PC-9 (cell line): ENCODE data around the gene ZNF506.
"Not testable (repeated sequence)": the region's sequence is repeated elsewhere in the genome, so short reads cannot be mapped to it uniquely, and the experiment has no call there.

Experiments used
- EZH2 ChIP-seq: fragments of 200-600 bp; sonication (generic); IDR thresholded peaks from 2 replicates; pipeline ENCODE4 v1.8.0; 2017; ENCODE audit warnings: antibody characterized with exemption, low read depth
- TF ChIP-seq, protein P1 (sequence below): fragments of 200-600 bp; sonication (generic); conservative IDR thresholded peaks from 2 replicates; pipeline ENCODE4 v1.6.1; 2017; ENCODE audit warnings: mixed run types, antibody characterized with exemption, mild to moderate bottlenecking, moderate library complexity

DNA sequence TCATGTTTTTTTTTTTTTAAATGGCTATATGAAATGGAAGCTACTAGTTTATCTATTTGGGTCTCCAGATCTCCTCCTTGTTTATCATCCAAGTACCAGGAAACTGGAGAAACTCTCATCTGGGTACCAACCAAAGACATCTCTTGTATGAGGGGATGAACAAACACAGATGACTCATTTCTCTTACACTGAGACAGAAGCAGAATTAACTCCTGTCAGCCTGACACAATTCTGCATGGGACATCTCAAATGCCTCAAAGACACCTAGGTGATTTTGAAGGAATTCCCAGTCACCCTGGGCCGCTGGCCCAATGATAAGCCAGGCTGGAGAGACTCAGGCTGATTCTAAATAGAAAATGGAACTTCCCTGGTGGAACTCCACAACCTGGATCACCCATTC lies 9.6 kb downstream of the ZNF506 start:
- TF ChIP-seq, protein P1, sequence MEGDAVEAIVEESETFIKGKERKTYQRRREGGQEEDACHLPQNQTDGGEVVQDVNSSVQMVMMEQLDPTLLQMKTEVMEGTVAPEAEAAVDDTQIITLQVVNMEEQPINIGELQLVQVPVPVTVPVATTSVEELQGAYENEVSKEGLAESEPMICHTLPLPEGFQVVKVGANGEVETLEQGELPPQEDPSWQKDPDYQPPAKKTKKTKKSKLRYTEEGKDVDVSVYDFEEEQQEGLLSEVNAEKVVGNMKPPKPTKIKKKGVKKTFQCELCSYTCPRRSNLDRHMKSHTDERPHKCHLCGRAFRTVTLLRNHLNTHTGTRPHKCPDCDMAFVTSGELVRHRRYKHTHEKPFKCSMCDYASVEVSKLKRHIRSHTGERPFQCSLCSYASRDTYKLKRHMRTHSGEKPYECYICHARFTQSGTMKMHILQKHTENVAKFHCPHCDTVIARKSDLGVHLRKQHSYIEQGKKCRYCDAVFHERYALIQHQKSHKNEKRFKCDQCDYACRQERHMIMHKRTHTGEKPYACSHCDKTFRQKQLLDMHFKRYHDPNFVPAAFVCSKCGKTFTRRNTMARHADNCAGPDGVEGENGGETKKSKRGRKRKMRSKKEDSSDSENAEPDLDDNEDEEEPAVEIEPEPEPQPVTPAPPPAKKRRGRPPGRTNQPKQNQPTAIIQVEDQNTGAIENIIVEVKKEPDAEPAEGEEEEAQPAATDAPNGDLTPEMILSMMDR = not testable (repeated sequence)
- TF ChIP-seq EZH2 = not testable (repeated sequence)
